Vagina (tissue), 2 donors: Measurements from ENCODE around the gene CAND2. TPM values are rescaled to one million over a fixed set of nuclear protein-coding genes. Genes with fewer than 3 reads are reported as not detected.

ENCODE experiments used
- DNase-seq, 2 donors: peaks; one replicate each; pipeline ENCODE4 v3.0.0-alpha.2; 2017; ENCODE audit errors: extremely low spot score in 2 of 2
- H3K27ac ChIP-seq: fragments of 200-600 bp; sonication (generic); one replicate; pipeline ENCODE4 v1.5.1; 2019
- H3K27me3 ChIP-seq: fragments of 200-600 bp; sonication (generic); one replicate; pipeline ENCODE4 v1.5.1; 2019
- H3K36me3 ChIP-seq, 2 donors: fragments of 200-600 bp; sonication (generic); one replicate each; pipeline ENCODE4 v1.5.1; 2017 to 2019
- H3K4me1 ChIP-seq: fragments of 200-600 bp; sonication (generic); one replicate; pipeline ENCODE4 v1.5.1; 2019
- H3K4me3 ChIP-seq, 2 donors: fragments of 200-600 bp; sonication (generic); 1 replicate in 1 of 2; 2 replicates in 1 of 2; pipeline ENCODE4 v1.5.1; 2016 to 2019
- H3K9me3 ChIP-seq: fragments of 200-600 bp; sonication (generic); one replicate; pipeline ENCODE4 v1.5.1; 2019
- POLR2A ChIP-seq, 2 donors: fragments of 450-650 bp; IDR thresholded peaks; one replicate each; pipeline ENCODE4 v1.6.1; 2017; ENCODE audit warnings: antibody characterized with exemption in 2 of 2, mild to moderate bottlenecking in 2 of 2, moderate library complexity in 2 of 2
- POLR2AphosphoS5 ChIP-seq, 2 donors: sonication (generic); formaldehyde crosslinking; IDR thresholded peaks; one replicate each; pipeline ENCODE4 v1.9.0; 2017; ENCODE audit warnings: antibody characterized with exemption in 2 of 2, mild to moderate bottlenecking in 2 of 2, low read depth in 1 of 2; ENCODE audit not compliant: insufficient read depth in 1 of 2
- intact Hi-C: fragments of 100-400 bp; cut with DNase I; formaldehyde crosslinking; loops from one replicate; pipeline ENCODE4 v1.15.1; 2023
- total RNA-seq: library from RNA; depleted of rRNA; stranded (reverse); fragments of >200 nt; gene quantifications from one replicate; pipeline ENCODE4 v1.2.3, GENCODE V29; 2016
- TF ChIP-seq, protein P1 (sequence below), 3 experiments: fragments of 450-650 bp in 2 of 3; fragments of 200-600 bp in 1 of 3; sonication (generic) in 1 of 3; IDR thresholded peaks; one replicate each; pipeline ENCODE4 v1.5.1; 2017 to 2019; ENCODE audit warnings: antibody characterized with exemption in 3 of 3, mild to moderate bottlenecking in 2 of 3, moderate library complexity in 2 of 3

CAND2 gene
- total RNA-seq, 1 donor from 2014 or later, result 12.5 TPM

DNA sequence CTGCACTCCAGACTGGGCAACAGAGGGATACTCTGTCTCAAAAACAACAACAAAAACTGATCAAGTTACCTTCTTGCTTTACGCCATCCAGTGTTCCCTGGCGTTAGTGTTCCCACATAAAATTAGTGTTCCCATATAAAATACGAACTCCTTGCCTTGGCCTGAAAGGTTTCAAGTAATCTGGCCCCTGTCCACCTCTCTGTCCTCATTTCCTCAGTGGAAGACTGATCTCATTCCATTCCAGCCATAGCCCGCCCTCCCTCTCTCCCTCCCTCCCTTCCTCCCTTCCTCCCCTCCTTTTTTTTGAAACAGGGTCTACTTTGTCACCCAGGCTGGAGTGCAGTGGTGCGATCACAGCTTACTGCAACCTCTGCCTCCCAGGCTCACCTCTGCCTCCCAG lies 2.8 kb upstream of the CAND2 start:
- peaks cover 13% of the 10 kb centered on the region for H3K4me1 ChIP-seq
- H3K27me3 ChIP-seq, result no peaks in the 10 kb centered on the region
- no peak for TF ChIP-seq POLR2A (IDR thresholded peaks at IDR 0.05)
- TF ChIP-seq, protein P1, sequence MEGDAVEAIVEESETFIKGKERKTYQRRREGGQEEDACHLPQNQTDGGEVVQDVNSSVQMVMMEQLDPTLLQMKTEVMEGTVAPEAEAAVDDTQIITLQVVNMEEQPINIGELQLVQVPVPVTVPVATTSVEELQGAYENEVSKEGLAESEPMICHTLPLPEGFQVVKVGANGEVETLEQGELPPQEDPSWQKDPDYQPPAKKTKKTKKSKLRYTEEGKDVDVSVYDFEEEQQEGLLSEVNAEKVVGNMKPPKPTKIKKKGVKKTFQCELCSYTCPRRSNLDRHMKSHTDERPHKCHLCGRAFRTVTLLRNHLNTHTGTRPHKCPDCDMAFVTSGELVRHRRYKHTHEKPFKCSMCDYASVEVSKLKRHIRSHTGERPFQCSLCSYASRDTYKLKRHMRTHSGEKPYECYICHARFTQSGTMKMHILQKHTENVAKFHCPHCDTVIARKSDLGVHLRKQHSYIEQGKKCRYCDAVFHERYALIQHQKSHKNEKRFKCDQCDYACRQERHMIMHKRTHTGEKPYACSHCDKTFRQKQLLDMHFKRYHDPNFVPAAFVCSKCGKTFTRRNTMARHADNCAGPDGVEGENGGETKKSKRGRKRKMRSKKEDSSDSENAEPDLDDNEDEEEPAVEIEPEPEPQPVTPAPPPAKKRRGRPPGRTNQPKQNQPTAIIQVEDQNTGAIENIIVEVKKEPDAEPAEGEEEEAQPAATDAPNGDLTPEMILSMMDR (IDR thresholded peaks at IDR 0.05), result no peak
- no peak for TF ChIP-seq POLR2AphosphoS5 (IDR thresholded peaks at IDR 0.05; ENCODE audit: insufficient read depth in 1 of 2, low read depth in 1 of 2)
- no peaks in the 10 kb centered on the region for H3K36me3 ChIP-seq
- H3K9me3 ChIP-seq, result no peaks in the 10 kb centered on the region
- no peak overlapping the region for H3K27ac ChIP-seq
- intact Hi-C loops, result no loop called here
- H3K4me3 ChIP-seq, result no peak overlapping the region
- DNase-seq, result no peak

- H3K4me1 ChIP-seq, result peaks cover 13% of the 10 kb centered on the region
- no peaks in the 10 kb centered on the region for H3K9me3 ChIP-seq
- H3K27ac ChIP-seq, result peak overlapping the region; percentile 87
- TF ChIP-seq POLR2AphosphoS5 (IDR thresholded peaks at IDR 0.05; ENCODE audit: insufficient read depth in 1 of 2, low read depth in 1 of 2) (no peak), POLR2A (IDR thresholded peaks at IDR 0.05) (no peak)
- TF ChIP-seq, protein P1 (IDR thresholded peaks at IDR 0.05), result no peak
- intact Hi-C loops, result no loop called here
- no peaks in the 10 kb centered on the region for H3K36me3 ChIP-seq
- H3K4me3 ChIP-seq, result peak overlapping the region; percentile 68 to 86
- DNase-seq, result no peak
- no peaks in the 10 kb centered on the region for H3K27me3 ChIP-seq
These were observed 828 bp downstream of the CAND2 start for GRCh38 chr3:12797124-12797891.

GRCh38 chr3:12797892-12798558 lies 1.5 kb downstream of the CAND2 start:
- Histone ChIP-seq H3K36me3 (no peaks in the 10 kb centered on the region), H3K9me3 (no peaks in the 10 kb centered on the region), H3K27ac (peak overlapping the region; percentile 87), H3K4me1 (peaks cover 13% of the 10 kb centered on the region), H3K27me3 (no peaks in the 10 kb centered on the region), H3K4me3 (no peak overlapping the region)
- TF ChIP-seq, protein P1 (IDR thresholded peaks at IDR 0.05), result no peak
- no peak for TF ChIP-seq POLR2AphosphoS5 (IDR thresholded peaks at IDR 0.05; ENCODE audit: insufficient read depth in 1 of 2, low read depth in 1 of 2)
- no peak for TF ChIP-seq POLR2A (IDR thresholded peaks at IDR 0.05)
- no peak for DNase-seq
- intact Hi-C loops, result no loop called here

- H3K9me3 ChIP-seq, result no peaks in the 10 kb centered on the region
- TF ChIP-seq POLR2AphosphoS5 (IDR thresholded peaks at IDR 0.05; ENCODE audit: insufficient read depth in 1 of 2, low read depth in 1 of 2) (no peak), POLR2A (IDR thresholded peaks at IDR 0.05) (no peak)
- TF ChIP-seq, protein P1 (IDR thresholded peaks at IDR 0.05), result no peak
- intact Hi-C loops, result no loop called here
- no peaks in the 10 kb centered on the region for H3K36me3 ChIP-seq
- no peak overlapping the region for H3K4me3 ChIP-seq
- DNase-seq, result no peak
- H3K4me1 ChIP-seq, result peaks cover 13% of the 10 kb centered on the region
- no peaks in the 10 kb centered on the region for H3K27me3 ChIP-seq
- H3K27ac ChIP-seq, result peak overlapping the region; percentile 87
These were observed 2.2 kb downstream of the CAND2 start for GRCh38 chr3:12798559-12799179.
